Keratinocyte (primary cell): ENCODE results near the gene INAFM2. TPM values are rescaled to one million over a fixed set of nuclear protein-coding genes. Genes with fewer than 3 reads are reported as not detected.

ENCODE experiments used
- DNase-seq: peaks from one replicate; pipeline ENCODE4 v3.0.0-alpha.2; 2011; ENCODE audit warnings: low read depth, missing footprints, low spot score
- FAIRE-seq: peaks from 2 replicates; lab custom pipeline; 2011; peaks lifted over from hg19 to GRCh38; lab: Jason Lieb, UNC
- H2AFZ ChIP-seq: 2 replicates; pipeline ENCODE4 v1.6.0; 2012; ENCODE audit warnings: low read length, control low read depth, inconsistent platforms; ENCODE audit not compliant: control insufficient read depth
- H3K27ac ChIP-seq: 2 replicates; pipeline ENCODE4 v1.5.1; 2011; ENCODE audit warnings: low read length; ENCODE audit not compliant: control insufficient read depth, insufficient read depth
- H3K27me3 ChIP-seq: 3 replicates; pipeline ENCODE4 v1.6.0; 2011; ENCODE audit warnings: low read length; ENCODE audit not compliant: control insufficient read depth, insufficient read depth; ENCODE audit errors: extremely low read depth
- H3K36me3 ChIP-seq, 2 experiments: 2 replicates in 1 of 2; 3 replicates in 1 of 2; pipeline ENCODE4 v1.5.1; 2011; ENCODE audit warnings: low read length in 2 of 2, mild to moderate bottlenecking in 1 of 2; ENCODE audit not compliant: control insufficient read depth in 2 of 2, insufficient read depth in 2 of 2; ENCODE audit errors: extremely low read depth in 1 of 2
- H3K4me1 ChIP-seq: 3 replicates; pipeline ENCODE4 v1.5.1; 2011; ENCODE audit warnings: low read length; ENCODE audit not compliant: control insufficient read depth, insufficient read depth; ENCODE audit errors: extremely low read depth
- H3K4me2 ChIP-seq: 3 replicates; pipeline ENCODE4 v1.6.0; 2011; ENCODE audit warnings: low read depth, low read length; ENCODE audit not compliant: control insufficient read depth, insufficient read depth; ENCODE audit errors: extremely low read depth
- H3K4me3 ChIP-seq, 3 experiments: fragments of 200-600 bp in 1 of 3; sonication (generic) in 1 of 3; 2 replicates in 2 of 3; 3 replicates in 1 of 3; pipeline ENCODE4 v1.5.1; 2011 to 2016; ENCODE audit warnings: low read length in 3 of 3, mild to moderate bottlenecking in 3 of 3, control low read depth in 2 of 3, inconsistent platforms in 1 of 3, low read depth in 1 of 3, mixed read lengths in 1 of 3, mixed run types in 1 of 3, moderate library complexity in 1 of 3; ENCODE audit not compliant: control insufficient read depth in 2 of 3, insufficient read depth in 2 of 3; ENCODE audit errors: extremely low read depth in 1 of 3
- H3K79me2 ChIP-seq: 2 replicates; pipeline ENCODE4 v1.6.0; 2012; ENCODE audit warnings: low read length; ENCODE audit not compliant: control insufficient read depth, insufficient read depth
- H3K9ac ChIP-seq: 3 replicates; pipeline ENCODE4 v1.6.0; 2011; ENCODE audit warnings: low read length; ENCODE audit not compliant: control insufficient read depth, insufficient read depth; ENCODE audit errors: extremely low read depth
- H3K9me1 ChIP-seq: 3 replicates; pipeline ENCODE4 v1.6.0; 2011; ENCODE audit warnings: low read length; ENCODE audit not compliant: control insufficient read depth, insufficient read depth; ENCODE audit errors: extremely low read depth
- H3K9me3 ChIP-seq: 2 replicates; pipeline ENCODE4 v1.5.1; 2012; ENCODE audit warnings: low read depth, low read length; ENCODE audit not compliant: control insufficient read depth
- H4K20me1 ChIP-seq: 3 replicates; pipeline ENCODE4 v1.6.0; 2011; ENCODE audit warnings: low read length; ENCODE audit not compliant: control insufficient read depth, insufficient read depth; ENCODE audit errors: extremely low read depth
- EZH2 ChIP-seq: IDR thresholded peaks from one replicate; pipeline ENCODE4 v1.6.1; 2012; ENCODE audit warnings: inconsistent platforms, mild to moderate bottlenecking, low read length, moderate library complexity
- dilution Hi-C: fragments of 300-500 bp; cut with MboI; formaldehyde crosslinking; loops from one replicate; pipeline ENCODE4 v1.7.0; 2020; ENCODE audit warnings: low sequenced_read_pairs; ENCODE audit not compliant: extremely low pct_ligation_motif_present
- polyA plus RNA-seq, 5 experiments: library from polyadenylated mRNA; depleted of rRNA in 3 of 5; stranded (reverse) in 3 of 5; stranded (forward) in 1 of 5; unstranded in 1 of 5; fragments of >200 nt; gene quantifications; 1 replicate in 1 of 5; 2 replicates in 3 of 5; 3 replicates in 1 of 5; pipeline versions ENCODE4 v1.2.1 to v1.2.3, GENCODE V29; 2011 to 2012; ENCODE audit warnings: missing spikeins in 2 of 5, low read depth in 1 of 5, low replicate concordance in 1 of 5
- TF ChIP-seq, protein P1 (sequence below), 3 experiments: IDR thresholded peaks in 1 of 3; conservative IDR thresholded peaks in 1 of 3; optimal IDR thresholded peaks in 1 of 3; 2 replicates in 2 of 3; 3 replicates in 1 of 3; pipeline versions ENCODE3 to v1.5.1; 2011; ENCODE audit warnings: low read length in 3 of 3, mild to moderate bottlenecking in 3 of 3, moderate library complexity in 2 of 3, control low read depth in 1 of 3, inconsistent platforms in 1 of 3; ENCODE audit not compliant: insufficient read depth in 2 of 3; ENCODE audit errors: extremely low read depth in 1 of 3

INAFM2 gene
- polyA plus RNA-seq, 1 donor (not counting 4 experiments of a cell fraction or from before 2014, with no cell fraction given): 15.2 TPM

GRCh38 chr15:40364251-40364650, 40.8 kb downstream of the INAFM2 start:
- Histone ChIP-seq H3K79me2 (no peaks in the 10 kb centered on the region), H3K4me2 (no peak overlapping the region), H3K27me3 (peaks cover 4% of the 10 kb centered on the region), H3K4me1 (peaks cover 29% of the 10 kb centered on the region), H3K9me3 (no peaks in the 10 kb centered on the region), H3K27ac (no peak overlapping the region), H3K4me3 (no peak overlapping the region), H3K36me3 (no peaks in the 10 kb centered on the region), H2AFZ (no peak overlapping the region), H3K9me1 (no peaks in the 10 kb centered on the region), H3K9ac (no peak overlapping the region), H4K20me1 (no peaks in the 10 kb centered on the region)
- dilution Hi-C loops: no loop called here
- no peak for TF ChIP-seq EZH2
- TF ChIP-seq, protein P1, sequence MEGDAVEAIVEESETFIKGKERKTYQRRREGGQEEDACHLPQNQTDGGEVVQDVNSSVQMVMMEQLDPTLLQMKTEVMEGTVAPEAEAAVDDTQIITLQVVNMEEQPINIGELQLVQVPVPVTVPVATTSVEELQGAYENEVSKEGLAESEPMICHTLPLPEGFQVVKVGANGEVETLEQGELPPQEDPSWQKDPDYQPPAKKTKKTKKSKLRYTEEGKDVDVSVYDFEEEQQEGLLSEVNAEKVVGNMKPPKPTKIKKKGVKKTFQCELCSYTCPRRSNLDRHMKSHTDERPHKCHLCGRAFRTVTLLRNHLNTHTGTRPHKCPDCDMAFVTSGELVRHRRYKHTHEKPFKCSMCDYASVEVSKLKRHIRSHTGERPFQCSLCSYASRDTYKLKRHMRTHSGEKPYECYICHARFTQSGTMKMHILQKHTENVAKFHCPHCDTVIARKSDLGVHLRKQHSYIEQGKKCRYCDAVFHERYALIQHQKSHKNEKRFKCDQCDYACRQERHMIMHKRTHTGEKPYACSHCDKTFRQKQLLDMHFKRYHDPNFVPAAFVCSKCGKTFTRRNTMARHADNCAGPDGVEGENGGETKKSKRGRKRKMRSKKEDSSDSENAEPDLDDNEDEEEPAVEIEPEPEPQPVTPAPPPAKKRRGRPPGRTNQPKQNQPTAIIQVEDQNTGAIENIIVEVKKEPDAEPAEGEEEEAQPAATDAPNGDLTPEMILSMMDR (optimal IDR thresholded peaks at IDR 0.05 in 1 of 3, IDR thresholded peaks at IDR 0.05 in 1 of 3, conservative IDR thresholded peaks at IDR 0.05 in 1 of 3; ENCODE audit: extremely low read depth in 1 of 3, insufficient read depth in 2 of 3, low read length in 3 of 3): no peak
- FAIRE-seq (no peak), DNase-seq (no peak)

DNA sequence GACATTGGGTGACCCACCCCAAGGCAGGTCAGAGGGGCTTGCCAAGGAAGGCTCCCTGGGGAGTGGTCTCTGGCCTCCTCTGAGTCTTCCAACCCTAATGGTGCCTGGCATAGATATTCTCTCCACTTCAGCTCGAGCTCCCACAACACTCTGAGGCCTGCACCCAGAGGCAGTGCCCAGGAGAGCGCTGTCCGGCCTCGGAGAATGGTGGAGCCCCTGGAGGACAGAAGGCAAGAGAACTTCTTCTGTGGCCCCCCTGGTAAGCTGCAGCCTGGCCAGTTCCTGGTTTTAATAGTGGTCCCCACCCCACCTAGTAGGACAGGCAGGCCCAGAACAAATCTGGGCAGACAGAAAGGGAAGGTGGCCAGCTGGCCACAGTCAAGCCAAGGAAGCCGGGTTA, 41.5 kb downstream of the INAFM2 start:
- no peak for TF ChIP-seq EZH2
- TF ChIP-seq, protein P1 (optimal IDR thresholded peaks at IDR 0.05 in 1 of 3, IDR thresholded peaks at IDR 0.05 in 1 of 3, conservative IDR thresholded peaks at IDR 0.05 in 1 of 3; ENCODE audit: extremely low read depth in 1 of 3, insufficient read depth in 2 of 3, low read length in 3 of 3): no peak
- no peak for DNase-seq
- H3K9me3 ChIP-seq: no peaks in the 10 kb centered on the region
- H4K20me1 ChIP-seq: no peaks in the 10 kb centered on the region
- dilution Hi-C loops: no loop called here
- H3K9me1 ChIP-seq: no peaks in the 10 kb centered on the region
- no peaks in the 10 kb centered on the region for H3K36me3 ChIP-seq
- FAIRE-seq: no peak
- H3K27ac ChIP-seq: no peak overlapping the region
- H3K9ac ChIP-seq: no peak overlapping the region
- no peaks in the 10 kb centered on the region for H3K79me2 ChIP-seq
- peaks cover 4% of the 10 kb centered on the region for H3K27me3 ChIP-seq
- H3K4me2 ChIP-seq: no peak overlapping the region
- H3K4me3 ChIP-seq: no peak overlapping the region
- H3K4me1 ChIP-seq: peaks cover 21% of the 10 kb centered on the region
- H2AFZ ChIP-seq: no peak overlapping the region
